Measurements from ENCODE around the gene LRRC27.

Gene LRRC27

DNA sequence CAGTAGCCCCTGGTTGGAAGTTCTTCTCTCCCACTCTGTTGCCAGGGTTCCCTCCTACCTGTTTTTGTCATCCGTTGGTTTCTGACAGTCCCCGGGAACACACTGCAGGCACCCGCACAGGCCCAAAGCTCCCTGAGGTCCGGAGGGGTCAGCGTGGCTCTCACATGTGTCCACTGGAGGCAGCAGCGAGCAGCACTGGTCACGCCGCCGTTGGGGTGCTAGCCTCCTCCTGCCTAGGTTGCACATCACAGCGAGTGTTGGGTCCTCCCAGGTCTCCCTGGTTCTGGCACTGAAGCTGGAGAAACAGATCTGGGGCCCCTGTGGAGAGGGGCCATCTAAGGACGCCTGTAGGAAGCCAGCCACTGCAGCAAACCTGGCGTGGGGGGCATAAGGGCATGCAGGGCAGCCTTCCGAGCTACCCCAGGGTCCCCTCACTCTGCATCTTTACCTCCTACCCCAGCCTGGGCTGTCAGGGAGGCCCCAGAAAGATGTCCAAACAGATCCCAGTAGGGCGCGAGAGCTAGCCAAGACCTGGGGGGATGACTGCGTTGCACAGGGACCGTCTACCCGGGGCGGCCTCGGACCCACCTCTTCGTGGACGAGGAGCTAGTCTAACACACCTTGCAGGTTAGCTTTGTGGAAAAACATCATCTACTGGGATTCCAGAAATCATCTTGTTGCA lies 28.9 kb downstream of the LRRC27 start:
- DNase-seq, result peak; percentile 15

DNA sequence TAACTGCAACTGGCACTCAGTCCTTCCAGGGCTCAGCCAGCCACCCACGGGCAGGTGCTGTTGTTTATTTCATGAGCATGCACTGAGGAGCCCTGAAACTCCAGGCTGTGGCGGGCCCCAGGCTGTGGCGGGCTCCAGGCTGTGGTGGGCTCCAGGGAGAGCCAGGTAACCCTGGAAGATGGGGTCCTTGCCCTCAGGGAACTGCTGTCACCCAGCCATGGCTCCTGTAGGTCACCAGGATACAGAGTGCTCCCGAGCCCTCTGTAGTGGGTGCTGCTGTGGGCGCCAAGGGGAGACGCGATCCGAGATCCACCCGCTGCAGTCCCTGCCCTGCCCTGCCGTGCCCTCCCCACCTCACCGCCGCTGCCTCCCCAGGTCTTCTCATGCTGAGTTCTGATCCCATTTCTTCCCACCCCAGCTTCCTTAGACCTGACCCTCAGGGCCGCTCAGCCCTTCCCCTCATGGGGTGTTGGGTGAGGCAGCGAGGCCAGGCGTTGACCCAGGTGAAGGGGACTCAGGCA lies 29.6 kb downstream of the LRRC27 start:
- DNase-seq, result no peak

GRCh38 chr10:132362151-132362611 lies 30.2 kb downstream of the LRRC27 start:
- no peak for DNase-seq

GRCh38 chr10:132363376-132363775 lies 31.4 kb downstream of the LRRC27 start:
- DNase-seq, result no peak

GRCh38 chr10:132363921-132364593 lies 32.1 kb downstream of the LRRC27 start:
- no peak for DNase-seq

- no peak for DNase-seq
Measured at GRCh38 chr10:132364594-132364970, 32.6 kb downstream of the LRRC27 start.

DNA sequence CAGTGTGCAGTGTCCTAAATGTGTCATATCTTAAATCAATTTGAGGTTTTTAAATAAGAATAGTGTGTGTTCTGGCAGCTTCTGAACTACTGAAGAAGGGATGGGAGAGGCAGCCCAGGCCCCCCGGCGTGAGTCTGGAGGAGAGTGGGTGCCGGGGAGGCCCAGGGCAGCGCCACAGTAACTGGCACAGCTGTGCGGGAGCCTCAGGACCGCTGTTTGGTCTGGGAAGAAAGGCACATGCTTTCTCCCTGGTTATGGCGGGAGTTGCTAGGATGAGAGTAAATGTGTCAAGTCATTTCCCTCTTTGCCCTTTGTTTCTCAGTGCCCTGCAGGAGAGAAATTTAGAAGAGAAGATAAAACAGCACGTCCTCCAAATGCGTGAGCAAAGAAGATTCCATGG lies 33.1 kb downstream of the LRRC27 start:
- DNase-seq, result no peak

GRCh38 chr10:132366006-132366405 lies 34.0 kb downstream of the LRRC27 start:
- no peak for DNase-seq

DNA sequence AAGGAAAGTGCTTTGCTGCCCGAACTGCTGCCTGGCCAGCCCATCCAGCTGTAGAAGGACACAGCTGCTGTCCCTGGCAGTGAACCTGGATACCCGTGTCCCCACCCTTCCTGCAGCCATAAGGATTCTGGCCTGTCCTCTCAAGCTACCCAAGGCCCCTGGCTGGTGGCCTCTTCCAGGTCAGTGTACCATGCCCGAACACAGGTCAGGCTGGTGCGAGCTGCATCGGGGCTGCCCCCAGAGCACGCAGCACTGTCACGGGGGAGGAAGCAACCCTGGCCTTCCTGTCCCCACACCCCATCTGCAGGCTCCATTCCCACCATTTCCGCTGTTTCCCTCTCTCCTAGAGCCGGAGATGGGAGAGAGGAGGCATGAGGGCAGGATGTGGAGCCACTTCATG lies 34.5 kb downstream of the LRRC27 start:
- no peak for DNase-seq

- DNase-seq, result no peak
Measured at GRCh38 chr10:132368391-132368790, 36.4 kb downstream of the LRRC27 start.

- no peak for DNase-seq
Measured at GRCh38 chr10:132368881-132369635, 37.1 kb downstream of the LRRC27 start.

DNA sequence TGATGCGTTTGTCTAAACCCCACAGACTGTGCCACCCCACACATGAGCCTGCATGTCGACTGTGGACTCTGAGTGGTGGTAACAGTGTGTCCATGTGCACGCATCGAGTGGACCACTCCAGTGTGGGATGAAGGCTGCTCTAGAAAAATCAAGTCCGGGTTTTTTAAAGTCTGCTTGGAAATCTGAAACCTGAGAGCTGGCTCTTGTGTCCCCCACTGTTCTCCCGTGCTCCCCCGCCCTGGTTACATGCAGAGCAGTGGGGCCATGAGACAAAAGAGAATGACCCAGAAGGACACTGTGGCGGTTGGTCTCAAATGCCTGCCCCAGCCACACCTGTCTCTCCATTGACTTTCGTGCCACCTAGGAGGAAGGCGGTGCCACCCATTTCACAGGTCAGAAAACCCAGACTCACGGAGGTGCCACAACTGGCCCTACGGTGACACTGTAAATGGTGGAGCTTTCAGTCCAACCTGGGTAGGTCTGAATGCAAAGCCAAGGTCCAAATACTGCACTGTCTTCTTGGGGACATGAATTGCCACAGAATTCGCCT lies 37.7 kb downstream of the LRRC27 start:
- no peak for DNase-seq

GRCh38 chr10:132370426-132371340 lies 38.7 kb downstream of the LRRC27 start:
- no peak for DNase-seq

- no peak for DNase-seq
Measured at GRCh38 chr10:132371641-132372081, 39.7 kb downstream of the LRRC27 start.

DNA sequence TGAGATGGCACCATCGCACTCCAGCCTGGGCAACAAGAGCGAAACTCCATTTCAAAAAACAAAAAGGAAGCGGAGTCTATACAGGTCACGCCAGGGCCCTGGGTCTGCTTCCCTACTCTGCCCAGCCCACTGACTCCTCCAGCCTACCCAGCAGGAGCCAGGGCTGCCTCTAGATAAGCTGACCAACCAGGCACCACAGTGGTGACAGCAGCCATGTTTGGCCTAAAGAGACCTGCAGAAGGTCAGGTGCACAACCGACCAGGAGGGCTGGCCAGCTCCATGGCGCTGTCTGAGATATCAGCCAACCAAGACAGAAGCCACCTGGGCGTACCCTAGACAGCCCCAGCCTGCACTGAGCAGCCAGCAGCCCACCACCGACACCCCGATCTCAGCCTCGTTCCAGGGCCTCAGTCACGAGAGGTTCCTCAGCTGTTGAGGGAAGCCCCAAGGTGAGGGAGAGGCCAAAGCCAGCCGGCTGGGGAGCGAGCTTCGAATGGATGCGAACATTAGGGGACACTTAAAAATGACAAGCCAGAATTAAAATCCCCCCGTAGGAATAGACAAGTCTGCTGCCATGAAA lies 40.6 kb downstream of the LRRC27 start:
- DNase-seq, result no peak

- DNase-seq, result no peak
Measured at GRCh38 chr10:132373241-132373955, 41.4 kb downstream of the LRRC27 start.

GRCh38 chr10:132374176-132374575 lies 42.2 kb downstream of the LRRC27 start:
- no peak for DNase-seq

DNA sequence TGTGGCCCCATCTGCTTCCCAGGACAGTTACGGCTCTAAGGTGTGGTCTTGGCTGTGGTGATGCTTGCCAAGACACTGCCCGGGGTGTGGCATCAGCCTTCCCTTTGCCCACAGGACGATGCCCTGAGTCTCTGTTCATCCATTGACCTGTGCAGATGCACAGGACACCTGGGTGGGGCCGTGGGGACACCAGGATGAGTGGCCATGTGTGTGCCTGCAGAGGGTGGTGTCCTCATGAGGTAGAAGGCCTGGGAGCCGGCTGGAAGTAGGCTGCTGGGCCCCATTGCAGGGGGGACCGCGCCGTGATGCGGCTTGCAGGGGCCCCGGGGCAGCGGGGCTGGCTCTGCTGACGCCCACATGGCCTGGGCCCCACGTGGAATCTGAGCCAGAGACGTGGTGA lies 42.6 kb downstream of the LRRC27 start:
- DNase-seq, result no peak

GRCh38 chr10:132375116-132375794 lies 43.3 kb downstream of the LRRC27 start:
- no peak for DNase-seq

DNA sequence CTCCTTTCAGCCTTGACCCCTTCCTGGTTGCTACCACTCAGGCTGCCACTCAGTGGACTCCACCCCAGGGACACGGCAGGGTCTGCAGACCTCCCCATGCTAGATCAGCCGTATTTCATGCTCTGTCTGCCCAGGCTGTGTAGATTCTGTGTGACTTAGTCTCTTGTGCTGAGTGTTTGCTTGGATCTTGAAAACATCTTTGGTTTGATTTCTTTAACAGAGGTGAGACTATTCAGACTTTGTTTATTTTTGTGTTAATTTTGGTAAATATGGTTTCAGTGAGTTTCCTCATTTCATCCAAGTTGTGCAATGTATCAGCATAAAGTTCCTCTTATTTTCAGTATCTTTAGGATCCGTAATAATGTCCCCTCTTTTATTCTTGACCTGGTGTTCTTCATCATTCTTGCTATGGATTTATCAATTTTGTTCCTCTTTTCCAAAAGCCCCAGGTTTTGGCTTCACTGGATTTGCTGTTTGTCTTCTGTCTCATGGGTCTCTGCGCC lies 43.9 kb downstream of the LRRC27 start:
- DNase-seq, result no peak
